GM23338 (cell line): ENCODE results near the gene PTF1A. TPM values are rescaled to one million over a fixed set of nuclear protein-coding genes. Genes with fewer than 3 reads are reported as not detected.

Experiments
- ATAC-seq: fragments of 200-7000 bp; cut with Tn5 transposase; 3 replicates; pipeline ENCODE4 v1.9.1; 2020
- DNase-seq: peaks from one replicate; pipeline ENCODE4 v3.0.0-alpha.2; 2015; ENCODE audit warnings: low spot score
- H2AFZ ChIP-seq: fragments of 200-600 bp; sonication (generic); 2 replicates; pipeline ENCODE4 v1.8.0; 2016; ENCODE audit warnings: antibody characterized with exemption, mild to moderate bottlenecking, moderate library complexity
- H3F3A ChIP-seq: fragments of 200-600 bp; sonication (generic); replicated peaks from 2 replicates; pipeline ENCODE4 v1.8.0; 2017; ENCODE audit warnings: antibody characterized with exemption, mixed run types, low read depth
- H3K27ac ChIP-seq: fragments of 200-600 bp; sonication (generic); 2 replicates; pipeline ENCODE4 v1.6.1; 2016; ENCODE audit warnings: low read depth
- H3K27me3 ChIP-seq: fragments of 200-600 bp; sonication (generic); 2 replicates; pipeline ENCODE4 v1.8.0; 2016; ENCODE audit warnings: mild to moderate bottlenecking, mixed run types, moderate library complexity; ENCODE audit not compliant: insufficient read depth
- H3K36me3 ChIP-seq: fragments of 200-600 bp; sonication (generic); 2 replicates; pipeline ENCODE4 v1.8.0; 2016; ENCODE audit warnings: mild to moderate bottlenecking; ENCODE audit not compliant: insufficient read depth
- H3K4me1 ChIP-seq: fragments of 200-600 bp; sonication (generic); 2 replicates; pipeline ENCODE4 v1.8.0; 2016; ENCODE audit warnings: mild to moderate bottlenecking, moderate library complexity; ENCODE audit not compliant: insufficient read depth
- H3K4me2 ChIP-seq: fragments of 200-600 bp; sonication (generic); 2 replicates; pipeline ENCODE4 v1.7.1; 2017; ENCODE audit warnings: mixed run types
- H3K4me3 ChIP-seq: fragments of 200-600 bp; sonication (generic); 2 replicates; pipeline ENCODE4 v1.6.1; 2016; ENCODE audit warnings: mixed run types
- H3K79me2 ChIP-seq: fragments of 200-600 bp; sonication (generic); replicated peaks from 2 replicates; pipeline ENCODE4 v1.8.0; 2017; ENCODE audit warnings: mild to moderate bottlenecking; ENCODE audit not compliant: insufficient read depth
- H3K9me2 ChIP-seq: fragments of 200-600 bp; sonication (generic); 2 replicates; pipeline ENCODE4 v1.8.0; 2017; ENCODE audit not compliant: insufficient read depth
- H4K20me1 ChIP-seq: fragments of 200-600 bp; sonication (generic); replicated peaks from 2 replicates; pipeline ENCODE4 v1.8.0; 2017; ENCODE audit warnings: mild to moderate bottlenecking; ENCODE audit not compliant: insufficient read depth
- H3K27ac Mint-ChIP-seq: 2 replicates; pipeline ENCODE4 v1.8.0; 2020; ENCODE audit warnings: inconsistent platforms, mild to moderate bottlenecking, moderate library complexity, mixed read lengths
- H3K27me3 Mint-ChIP-seq: 3 replicates; pipeline ENCODE4 v1.8.0; 2022; ENCODE audit warnings: low read depth, mild to moderate bottlenecking, moderate library complexity, mixed read lengths, inconsistent platforms; ENCODE audit not compliant: insufficient read depth, poor library complexity
- H3K36me3 Mint-ChIP-seq: 3 replicates; pipeline ENCODE4 v1.8.0; 2021; ENCODE audit warnings: low read depth, mild to moderate bottlenecking, inconsistent platforms, moderate library complexity, mixed read lengths
- H3K4me1 Mint-ChIP-seq: 3 replicates; pipeline ENCODE4 v1.8.0; 2020; ENCODE audit warnings: mild to moderate bottlenecking, inconsistent platforms, mixed read lengths
- H3K4me3 Mint-ChIP-seq: 3 replicates; pipeline ENCODE4 v1.8.0; 2021; ENCODE audit warnings: moderate library complexity, mild to moderate bottlenecking, inconsistent platforms, mixed read lengths
- H3K9me3 Mint-ChIP-seq: 3 replicates; pipeline ENCODE4 v1.8.0; 2020; ENCODE audit warnings: moderate library complexity, mild to moderate bottlenecking, inconsistent platforms, mixed read lengths
- CREB1 ChIP-seq: fragments of 250-450 bp; sonication (Bioruptor Pico); IDR thresholded peaks from 2 replicates; pipeline ENCODE4 v1.5.0; 2020; ENCODE audit warnings: low read depth, mild to moderate bottlenecking, moderate library complexity
- EZH2 ChIP-seq: fragments of 200-600 bp; sonication (generic); IDR thresholded peaks from one replicate; pipeline ENCODE4 v1.8.0; 2017; ENCODE audit warnings: antibody characterized with exemption, mild to moderate bottlenecking, low read depth; ENCODE audit not compliant: unreplicated experiment
- EZH2phosphoT487 ChIP-seq: fragments of 200-600 bp; sonication (generic); IDR thresholded peaks from one replicate; pipeline ENCODE4 v1.8.1; 2018; ENCODE audit warnings: antibody characterized with exemption; ENCODE audit not compliant: unreplicated experiment
- JUNB ChIP-seq: IDR thresholded peaks from one replicate; pipeline ENCODE4 v1.6.1; 2016; ENCODE audit warnings: antibody characterized with exemption; ENCODE audit not compliant: unreplicated experiment
- NANOG ChIP-seq: IDR thresholded peaks from 2 replicates; pipeline ENCODE4 v1.6.1; 2016; ENCODE audit warnings: antibody characterized with exemption, borderline replicate concordance
- POLR2AphosphoS5 ChIP-seq: IDR thresholded peaks from 2 replicates; pipeline ENCODE4 v1.6.1; 2016; ENCODE audit warnings: antibody characterized with exemption, low read depth
- STAT1 ChIP-seq: IDR thresholded peaks from one replicate; pipeline ENCODE4 v1.6.1; 2016; ENCODE audit warnings: antibody characterized with exemption; ENCODE audit not compliant: unreplicated experiment
- ZNF114 ChIP-seq: fragments of 250-450 bp; sonication (Bioruptor Pico); IDR thresholded peaks from 2 replicates; pipeline ENCODE4 v1.5.0; 2020; ENCODE audit warnings: mild to moderate bottlenecking, moderate library complexity
- ZNF331 ChIP-seq: fragments of 250-450 bp; sonication (Bioruptor Pico); IDR thresholded peaks from 2 replicates; pipeline ENCODE4 v1.5.0; 2020; ENCODE audit warnings: low read depth, mild to moderate bottlenecking, moderate library complexity
- polyA plus RNA-seq: library from polyadenylated mRNA; unstranded; fragments of >200 nt; fragmentation: Nextera tagmentation; extraction: Ambion mirVana; gene quantifications from 2 replicates; pipeline ENCODE4 v1.2.1, GENCODE V29; 2016
- total RNA-seq: library from RNA; depleted of rRNA; stranded (reverse); fragments of >200 nt; shearing (Covaris generic); gene quantifications from 2 replicates; pipeline ENCODE4 v1.2.3, GENCODE V29; 2014
- TF ChIP-seq, protein P1 (sequence below), 2 experiments: fragments of 200-600 bp in 1 of 2; sonication (generic) in 1 of 2; conservative IDR thresholded peaks; 2 replicates each; pipeline versions ENCODE4 v1.5.1 to v1.6.1; 2016 to 2017; ENCODE audit warnings: antibody characterized with exemption in 2 of 2, low read depth in 2 of 2, mild to moderate bottlenecking in 2 of 2, moderate library complexity in 1 of 2
- TF ChIP-seq, protein P2 (sequence below): IDR thresholded peaks from 2 replicates; pipeline ENCODE4 v1.6.1; 2016; ENCODE audit warnings: antibody characterized with exemption
- TF ChIP-seq, protein P3 (sequence below): fragments of 250-450 bp; sonication (Bioruptor Pico); IDR thresholded peaks from 2 replicates; pipeline ENCODE4 v1.5.0; 2020; ENCODE audit warnings: mild to moderate bottlenecking, moderate library complexity
- TF ChIP-seq, protein P4 (sequence below): IDR thresholded peaks from one replicate; pipeline ENCODE4 v1.6.1; 2018; ENCODE audit warnings: antibody characterized with exemption; ENCODE audit not compliant: unreplicated experiment

Gene PTF1A
- total and polyA plus RNA-seq, 2 experiments from 2014 or later = not detected

DNA sequence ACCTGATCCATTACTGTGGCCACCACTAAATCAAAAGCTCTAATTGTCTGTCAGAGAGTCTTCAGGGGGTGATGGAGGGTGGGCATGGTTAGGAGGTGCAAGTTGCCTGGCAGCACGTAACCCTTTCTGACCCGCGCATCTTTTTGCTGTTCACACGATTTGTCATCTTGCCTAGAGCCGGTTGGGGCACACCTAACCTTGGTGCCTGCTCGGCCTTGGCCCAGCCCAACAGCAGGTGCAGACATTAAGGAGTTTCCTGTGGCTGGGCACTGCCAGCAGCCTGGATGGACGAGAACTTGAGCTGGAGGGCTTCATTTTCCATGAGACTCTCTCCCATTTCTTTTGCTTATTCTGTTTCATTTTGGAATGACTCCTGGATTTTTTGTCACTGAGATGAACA is 41.0 kb upstream of the PTF1A start:
- no peaks in the 10 kb centered on the region for H3K9me3 Mint-ChIP-seq
- H3K27ac Mint-ChIP-seq = no peak overlapping the region
- ATAC-seq (no peak), DNase-seq (no peak)
- H3F3A ChIP-seq = no peaks in the 10 kb centered on the region
- H3K4me3 Mint-ChIP-seq = no peak overlapping the region
- no peaks in the 10 kb centered on the region for H3K9me2 ChIP-seq
- H3K27ac ChIP-seq = no peak overlapping the region
- H3K27me3 ChIP-seq = no peaks in the 10 kb centered on the region
- no peaks in the 10 kb centered on the region for H3K36me3 Mint-ChIP-seq
- H3K79me2 ChIP-seq = no peaks in the 10 kb centered on the region
- TF ChIP-seq, protein P1, sequence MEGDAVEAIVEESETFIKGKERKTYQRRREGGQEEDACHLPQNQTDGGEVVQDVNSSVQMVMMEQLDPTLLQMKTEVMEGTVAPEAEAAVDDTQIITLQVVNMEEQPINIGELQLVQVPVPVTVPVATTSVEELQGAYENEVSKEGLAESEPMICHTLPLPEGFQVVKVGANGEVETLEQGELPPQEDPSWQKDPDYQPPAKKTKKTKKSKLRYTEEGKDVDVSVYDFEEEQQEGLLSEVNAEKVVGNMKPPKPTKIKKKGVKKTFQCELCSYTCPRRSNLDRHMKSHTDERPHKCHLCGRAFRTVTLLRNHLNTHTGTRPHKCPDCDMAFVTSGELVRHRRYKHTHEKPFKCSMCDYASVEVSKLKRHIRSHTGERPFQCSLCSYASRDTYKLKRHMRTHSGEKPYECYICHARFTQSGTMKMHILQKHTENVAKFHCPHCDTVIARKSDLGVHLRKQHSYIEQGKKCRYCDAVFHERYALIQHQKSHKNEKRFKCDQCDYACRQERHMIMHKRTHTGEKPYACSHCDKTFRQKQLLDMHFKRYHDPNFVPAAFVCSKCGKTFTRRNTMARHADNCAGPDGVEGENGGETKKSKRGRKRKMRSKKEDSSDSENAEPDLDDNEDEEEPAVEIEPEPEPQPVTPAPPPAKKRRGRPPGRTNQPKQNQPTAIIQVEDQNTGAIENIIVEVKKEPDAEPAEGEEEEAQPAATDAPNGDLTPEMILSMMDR (conservative IDR thresholded peaks at IDR 0.05; ENCODE audit: low read depth in 2 of 2) = no peak
- TF ChIP-seq EZH2phosphoT487 (no peak), CREB1 (CRISPR knock-in tag) (no peak), ZNF114 (CRISPR knock-in tag) (no peak), STAT1 (no peak), NANOG (no peak), ZNF331 (no peak), POLR2AphosphoS5 (no peak), EZH2 (no peak), JUNB (no peak)
- TF ChIP-seq, protein P2, sequence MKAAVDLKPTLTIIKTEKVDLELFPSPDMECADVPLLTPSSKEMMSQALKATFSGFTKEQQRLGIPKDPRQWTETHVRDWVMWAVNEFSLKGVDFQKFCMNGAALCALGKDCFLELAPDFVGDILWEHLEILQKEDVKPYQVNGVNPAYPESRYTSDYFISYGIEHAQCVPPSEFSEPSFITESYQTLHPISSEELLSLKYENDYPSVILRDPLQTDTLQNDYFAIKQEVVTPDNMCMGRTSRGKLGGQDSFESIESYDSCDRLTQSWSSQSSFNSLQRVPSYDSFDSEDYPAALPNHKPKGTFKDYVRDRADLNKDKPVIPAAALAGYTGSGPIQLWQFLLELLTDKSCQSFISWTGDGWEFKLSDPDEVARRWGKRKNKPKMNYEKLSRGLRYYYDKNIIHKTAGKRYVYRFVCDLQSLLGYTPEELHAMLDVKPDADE = no peak
- TF ChIP-seq, protein P3, sequence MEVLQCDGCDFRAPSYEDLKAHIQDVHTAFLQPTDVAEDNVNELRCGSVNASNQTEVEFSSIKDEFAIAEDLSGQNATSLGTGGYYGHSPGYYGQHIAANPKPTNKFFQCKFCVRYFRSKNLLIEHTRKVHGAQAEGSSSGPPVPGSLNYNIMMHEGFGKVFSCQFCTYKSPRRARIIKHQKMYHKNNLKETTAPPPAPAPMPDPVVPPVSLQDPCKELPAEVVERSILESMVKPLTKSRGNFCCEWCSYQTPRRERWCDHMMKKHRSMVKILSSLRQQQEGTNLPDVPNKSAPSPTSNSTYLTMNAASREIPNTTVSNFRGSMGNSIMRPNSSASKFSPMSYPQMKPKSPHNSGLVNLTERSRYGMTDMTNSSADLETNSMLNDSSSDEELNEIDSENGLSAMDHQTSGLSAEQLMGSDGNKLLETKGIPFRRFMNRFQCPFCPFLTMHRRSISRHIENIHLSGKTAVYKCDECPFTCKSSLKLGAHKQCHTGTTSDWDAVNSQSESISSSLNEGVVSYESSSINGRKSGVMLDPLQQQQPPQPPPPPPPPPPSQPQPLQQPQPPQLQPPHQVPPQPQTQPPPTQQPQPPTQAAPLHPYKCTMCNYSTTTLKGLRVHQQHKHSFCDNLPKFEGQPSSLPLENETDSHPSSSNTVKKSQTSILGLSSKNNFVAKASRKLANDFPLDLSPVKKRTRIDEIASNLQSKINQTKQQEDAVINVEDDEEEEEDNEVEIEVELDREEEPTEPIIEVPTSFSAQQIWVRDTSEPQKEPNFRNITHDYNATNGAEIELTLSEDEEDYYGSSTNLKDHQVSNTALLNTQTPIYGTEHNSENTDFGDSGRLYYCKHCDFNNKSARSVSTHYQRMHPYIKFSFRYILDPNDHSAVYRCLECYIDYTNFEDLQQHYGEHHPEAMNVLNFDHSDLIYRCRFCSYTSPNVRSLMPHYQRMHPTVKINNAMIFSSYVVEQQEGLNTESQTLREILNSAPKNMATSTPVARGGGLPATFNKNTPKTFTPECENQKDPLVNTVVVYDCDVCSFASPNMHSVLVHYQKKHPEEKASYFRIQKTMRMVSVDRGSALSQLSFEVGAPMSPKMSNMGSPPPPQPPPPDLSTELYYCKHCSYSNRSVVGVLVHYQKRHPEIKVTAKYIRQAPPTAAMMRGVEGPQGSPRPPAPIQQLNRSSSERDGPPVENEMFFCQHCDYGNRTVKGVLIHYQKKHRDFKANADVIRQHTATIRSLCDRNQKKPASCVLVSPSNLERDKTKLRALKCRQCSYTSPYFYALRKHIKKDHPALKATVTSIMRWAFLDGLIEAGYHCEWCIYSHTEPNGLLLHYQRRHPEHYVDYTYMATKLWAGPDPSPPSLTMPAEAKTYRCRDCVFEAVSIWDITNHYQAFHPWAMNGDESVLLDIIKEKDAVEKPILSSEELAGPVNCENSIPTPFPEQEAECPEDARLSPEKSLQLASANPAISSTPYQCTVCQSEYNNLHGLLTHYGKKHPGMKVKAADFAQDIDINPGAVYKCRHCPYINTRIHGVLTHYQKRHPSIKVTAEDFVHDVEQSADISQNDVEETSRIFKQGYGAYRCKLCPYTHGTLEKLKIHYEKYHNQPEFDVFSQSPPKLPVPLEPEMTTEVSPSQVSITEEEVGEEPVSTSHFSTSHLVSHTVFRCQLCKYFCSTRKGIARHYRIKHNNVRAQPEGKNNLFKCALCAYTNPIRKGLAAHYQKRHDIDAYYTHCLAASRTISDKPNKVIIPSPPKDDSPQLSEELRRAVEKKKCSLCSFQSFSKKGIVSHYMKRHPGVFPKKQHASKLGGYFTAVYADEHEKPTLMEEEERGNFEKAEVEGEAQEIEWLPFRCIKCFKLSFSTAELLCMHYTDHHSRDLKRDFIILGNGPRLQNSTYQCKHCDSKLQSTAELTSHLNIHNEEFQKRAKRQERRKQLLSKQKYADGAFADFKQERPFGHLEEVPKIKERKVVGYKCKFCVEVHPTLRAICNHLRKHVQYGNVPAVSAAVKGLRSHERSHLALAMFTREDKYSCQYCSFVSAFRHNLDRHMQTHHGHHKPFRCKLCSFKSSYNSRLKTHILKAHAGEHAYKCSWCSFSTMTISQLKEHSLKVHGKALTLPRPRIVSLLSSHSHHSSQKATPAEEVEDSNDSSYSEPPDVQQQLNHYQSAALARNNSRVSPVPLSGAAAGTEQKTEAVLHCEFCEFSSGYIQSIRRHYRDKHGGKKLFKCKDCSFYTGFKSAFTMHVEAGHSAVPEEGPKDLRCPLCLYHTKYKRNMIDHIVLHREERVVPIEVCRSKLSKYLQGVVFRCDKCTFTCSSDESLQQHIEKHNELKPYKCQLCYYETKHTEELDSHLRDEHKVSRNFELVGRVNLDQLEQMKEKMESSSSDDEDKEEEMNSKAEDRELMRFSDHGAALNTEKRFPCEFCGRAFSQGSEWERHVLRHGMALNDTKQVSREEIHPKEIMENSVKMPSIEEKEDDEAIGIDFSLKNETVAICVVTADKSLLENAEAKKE (CRISPR knock-in tag) = no peak
- TF ChIP-seq, protein P4, sequence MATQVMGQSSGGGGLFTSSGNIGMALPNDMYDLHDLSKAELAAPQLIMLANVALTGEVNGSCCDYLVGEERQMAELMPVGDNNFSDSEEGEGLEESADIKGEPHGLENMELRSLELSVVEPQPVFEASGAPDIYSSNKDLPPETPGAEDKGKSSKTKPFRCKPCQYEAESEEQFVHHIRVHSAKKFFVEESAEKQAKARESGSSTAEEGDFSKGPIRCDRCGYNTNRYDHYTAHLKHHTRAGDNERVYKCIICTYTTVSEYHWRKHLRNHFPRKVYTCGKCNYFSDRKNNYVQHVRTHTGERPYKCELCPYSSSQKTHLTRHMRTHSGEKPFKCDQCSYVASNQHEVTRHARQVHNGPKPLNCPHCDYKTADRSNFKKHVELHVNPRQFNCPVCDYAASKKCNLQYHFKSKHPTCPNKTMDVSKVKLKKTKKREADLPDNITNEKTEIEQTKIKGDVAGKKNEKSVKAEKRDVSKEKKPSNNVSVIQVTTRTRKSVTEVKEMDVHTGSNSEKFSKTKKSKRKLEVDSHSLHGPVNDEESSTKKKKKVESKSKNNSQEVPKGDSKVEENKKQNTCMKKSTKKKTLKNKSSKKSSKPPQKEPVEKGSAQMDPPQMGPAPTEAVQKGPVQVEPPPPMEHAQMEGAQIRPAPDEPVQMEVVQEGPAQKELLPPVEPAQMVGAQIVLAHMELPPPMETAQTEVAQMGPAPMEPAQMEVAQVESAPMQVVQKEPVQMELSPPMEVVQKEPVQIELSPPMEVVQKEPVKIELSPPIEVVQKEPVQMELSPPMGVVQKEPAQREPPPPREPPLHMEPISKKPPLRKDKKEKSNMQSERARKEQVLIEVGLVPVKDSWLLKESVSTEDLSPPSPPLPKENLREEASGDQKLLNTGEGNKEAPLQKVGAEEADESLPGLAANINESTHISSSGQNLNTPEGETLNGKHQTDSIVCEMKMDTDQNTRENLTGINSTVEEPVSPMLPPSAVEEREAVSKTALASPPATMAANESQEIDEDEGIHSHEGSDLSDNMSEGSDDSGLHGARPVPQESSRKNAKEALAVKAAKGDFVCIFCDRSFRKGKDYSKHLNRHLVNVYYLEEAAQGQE = no peak
- H3K4me3 ChIP-seq = no peak overlapping the region
- H3K27me3 Mint-ChIP-seq = no peaks in the 10 kb centered on the region
- no peak overlapping the region for H2AFZ ChIP-seq
- H3K4me1 ChIP-seq = no peaks in the 10 kb centered on the region
- no peaks in the 10 kb centered on the region for H4K20me1 ChIP-seq
- no peaks in the 10 kb centered on the region for H3K36me3 ChIP-seq
- H3K4me2 ChIP-seq = no peak overlapping the region
- H3K4me1 Mint-ChIP-seq = no peaks in the 10 kb centered on the region
